Measurements from ENCODE around the gene RHO.

DNA sequence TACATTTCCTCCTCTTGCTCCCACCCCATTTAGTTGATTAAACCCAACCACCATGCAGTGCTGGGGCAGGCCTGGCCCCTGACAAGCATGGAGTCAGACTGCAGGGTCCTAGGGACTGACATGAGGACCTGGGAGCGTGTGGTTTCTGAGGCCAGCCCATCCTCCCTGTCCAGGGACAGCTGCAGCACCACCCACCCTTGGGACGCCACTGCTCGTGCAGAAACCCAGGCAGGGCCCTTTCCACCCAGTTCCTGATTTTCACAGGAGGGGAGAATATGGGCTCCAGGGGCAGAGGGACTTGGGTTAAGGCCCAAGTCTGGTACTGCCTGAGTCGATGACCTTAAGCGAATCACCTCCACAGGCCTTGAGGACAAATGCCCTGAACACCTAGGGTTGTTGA, 54.4 kb downstream of the RHO start:
- TF ChIP-seq, protein P1, sequence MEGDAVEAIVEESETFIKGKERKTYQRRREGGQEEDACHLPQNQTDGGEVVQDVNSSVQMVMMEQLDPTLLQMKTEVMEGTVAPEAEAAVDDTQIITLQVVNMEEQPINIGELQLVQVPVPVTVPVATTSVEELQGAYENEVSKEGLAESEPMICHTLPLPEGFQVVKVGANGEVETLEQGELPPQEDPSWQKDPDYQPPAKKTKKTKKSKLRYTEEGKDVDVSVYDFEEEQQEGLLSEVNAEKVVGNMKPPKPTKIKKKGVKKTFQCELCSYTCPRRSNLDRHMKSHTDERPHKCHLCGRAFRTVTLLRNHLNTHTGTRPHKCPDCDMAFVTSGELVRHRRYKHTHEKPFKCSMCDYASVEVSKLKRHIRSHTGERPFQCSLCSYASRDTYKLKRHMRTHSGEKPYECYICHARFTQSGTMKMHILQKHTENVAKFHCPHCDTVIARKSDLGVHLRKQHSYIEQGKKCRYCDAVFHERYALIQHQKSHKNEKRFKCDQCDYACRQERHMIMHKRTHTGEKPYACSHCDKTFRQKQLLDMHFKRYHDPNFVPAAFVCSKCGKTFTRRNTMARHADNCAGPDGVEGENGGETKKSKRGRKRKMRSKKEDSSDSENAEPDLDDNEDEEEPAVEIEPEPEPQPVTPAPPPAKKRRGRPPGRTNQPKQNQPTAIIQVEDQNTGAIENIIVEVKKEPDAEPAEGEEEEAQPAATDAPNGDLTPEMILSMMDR (conservative IDR thresholded peaks at IDR 0.05 in 1 of 2, IDR thresholded peaks at IDR 0.05 in 1 of 2; ENCODE audit: low read depth in 1 of 2, low read length in 2 of 2) = no peak
- TF ChIP-seq EZH2 (IDR thresholded peaks at IDR 0.05; ENCODE audit: low read length, missing control alignments) = no peak
